Measurements from ENCODE around the gene CSNK2B.
"Not testable (repeated sequence)": the region's sequence is repeated elsewhere in the genome, so short reads cannot be mapped to it uniquely, and the experiment has no call there.

CSNK2B gene

GRCh38 chr6:31708224-31708623, 42.3 kb downstream of the CSNK2B start:
- H3K27ac ChIP-seq (ENCODE audit: low read depth, low read length): no peak overlapping the region
- no peak overlapping the region for H3K9ac ChIP-seq (ENCODE audit: low read length)
- H3K4me3 ChIP-seq (ENCODE audit: low read depth, low read length): no peak overlapping the region
- no peaks in the 10 kb centered on the region for H3K27me3 ChIP-seq (ENCODE audit: control insufficient read depth, insufficient read depth, low read length)
- no peaks in the 10 kb centered on the region for H3K36me3 ChIP-seq (ENCODE audit: control insufficient read depth, insufficient read depth, low read length)
- peaks cover 14% of the 10 kb centered on the region; the same call in 1 of the 2 replicates for H3K4me1 ChIP-seq (ENCODE audit: control insufficient read depth, insufficient read depth, low read length)
- H3K9me3 ChIP-seq (ENCODE audit: control insufficient read depth, insufficient read depth, low read depth, low read length): no peaks in the 10 kb centered on the region

GRCh38 chr6:31709157-31709556, 43.3 kb downstream of the CSNK2B start:
- H3K27ac ChIP-seq (ENCODE audit: low read depth, low read length); H3K4me3 ChIP-seq (ENCODE audit: low read depth, low read length); H3K27me3 ChIP-seq (ENCODE audit: control insufficient read depth, insufficient read depth, low read length); H3K36me3 ChIP-seq (ENCODE audit: control insufficient read depth, insufficient read depth, low read length); H3K9me3 ChIP-seq (ENCODE audit: control insufficient read depth, insufficient read depth, low read depth, low read length); H3K9ac ChIP-seq (ENCODE audit: low read length): not testable (repeated sequence)
- H3K4me1 ChIP-seq (ENCODE audit: control insufficient read depth, insufficient read depth, low read length): peaks cover 23% of the 10 kb centered on the region

- Histone ChIP-seq H3K27me3 (ENCODE audit: control insufficient read depth, insufficient read depth, low read length) (no peaks in the 10 kb centered on the region), H3K9ac (ENCODE audit: low read length) (no peak overlapping the region), H3K9me3 (ENCODE audit: control insufficient read depth, insufficient read depth, low read depth, low read length) (no peaks in the 10 kb centered on the region), H3K4me1 (ENCODE audit: control insufficient read depth, insufficient read depth, low read length) (peaks cover 39% of the 10 kb centered on the region), H3K36me3 (ENCODE audit: control insufficient read depth, insufficient read depth, low read length) (no peaks in the 10 kb centered on the region), H3K27ac (ENCODE audit: low read depth, low read length) (no peak overlapping the region), H3K4me3 (ENCODE audit: low read depth, low read length) (no peak overlapping the region)
These were observed 44.8 kb downstream of the CSNK2B start for GRCh38 chr6:31710523-31711219.

GRCh38 chr6:31711233-31711632, 45.4 kb downstream of the CSNK2B start:
- Histone ChIP-seq H3K36me3 (ENCODE audit: control insufficient read depth, insufficient read depth, low read length) (no peaks in the 10 kb centered on the region), H3K27ac (ENCODE audit: low read depth, low read length) (no peak overlapping the region), H3K9me3 (ENCODE audit: control insufficient read depth, insufficient read depth, low read depth, low read length) (no peaks in the 10 kb centered on the region), H3K27me3 (ENCODE audit: control insufficient read depth, insufficient read depth, low read length) (no peaks in the 10 kb centered on the region), H3K9ac (ENCODE audit: low read length) (no peak overlapping the region), H3K4me3 (ENCODE audit: low read depth, low read length) (no peak overlapping the region), H3K4me1 (ENCODE audit: control insufficient read depth, insufficient read depth, low read length) (peaks cover 39% of the 10 kb centered on the region)

- no peak overlapping the region for H3K27ac ChIP-seq (ENCODE audit: low read depth, low read length)
- no peaks in the 10 kb centered on the region for H3K27me3 ChIP-seq (ENCODE audit: control insufficient read depth, insufficient read depth, low read length)
- H3K4me3 ChIP-seq (ENCODE audit: low read depth, low read length): no peak overlapping the region
- peaks cover 40% of the 10 kb centered on the region for H3K4me1 ChIP-seq (ENCODE audit: control insufficient read depth, insufficient read depth, low read length)
- H3K36me3 ChIP-seq (ENCODE audit: control insufficient read depth, insufficient read depth, low read length): no peaks in the 10 kb centered on the region
- H3K9me3 ChIP-seq (ENCODE audit: control insufficient read depth, insufficient read depth, low read depth, low read length): no peaks in the 10 kb centered on the region
- no peak overlapping the region for H3K9ac ChIP-seq (ENCODE audit: low read length)
These were observed 46.4 kb downstream of the CSNK2B start for GRCh38 chr6:31712296-31712695.

- Histone ChIP-seq H3K36me3 (ENCODE audit: control insufficient read depth, insufficient read depth, low read length) (no peaks in the 10 kb centered on the region), H3K9me3 (ENCODE audit: control insufficient read depth, insufficient read depth, low read depth, low read length) (no peaks in the 10 kb centered on the region), H3K27ac (ENCODE audit: low read depth, low read length) (peak overlapping the region; percentile 51; the same call in 1 of the 2 replicates), H3K4me3 (ENCODE audit: low read depth, low read length) (no peak overlapping the region; the same call in 1 of the 2 replicates), H3K4me1 (ENCODE audit: control insufficient read depth, insufficient read depth, low read length) (peaks cover 52% of the 10 kb centered on the region), H3K9ac (ENCODE audit: low read length) (peak overlapping the region; percentile 27), H3K27me3 (ENCODE audit: control insufficient read depth, insufficient read depth, low read length) (no peaks in the 10 kb centered on the region)
These were observed 47.6 kb downstream of the CSNK2B start for GRCh38 chr6:31713465-31713864.

GRCh38 chr6:31713991-31714684, 48.3 kb downstream of the CSNK2B start:
- H3K9ac ChIP-seq (ENCODE audit: low read length): peak overlapping the region; percentile 27
- H3K36me3 ChIP-seq (ENCODE audit: control insufficient read depth, insufficient read depth, low read length): no peaks in the 10 kb centered on the region
- H3K4me3 ChIP-seq (ENCODE audit: low read depth, low read length): no peak overlapping the region; the same call in 1 of the 2 replicates
- no peaks in the 10 kb centered on the region for H3K27me3 ChIP-seq (ENCODE audit: control insufficient read depth, insufficient read depth, low read length)
- no peaks in the 10 kb centered on the region for H3K9me3 ChIP-seq (ENCODE audit: control insufficient read depth, insufficient read depth, low read depth, low read length)
- H3K27ac ChIP-seq (ENCODE audit: low read depth, low read length): peak overlapping the region; percentile 51; the same call in 1 of the 2 replicates
- peaks cover 59% of the 10 kb centered on the region for H3K4me1 ChIP-seq (ENCODE audit: control insufficient read depth, insufficient read depth, low read length)

GRCh38 chr6:31715022-31715958, 49.4 kb downstream of the CSNK2B start, which contains the start of gene LY6G6D:
Gene LY6G6D, plus strand, starts transcription at chr6:31715348. Its CDS starts 8 bp downstream, at chr6:31715356.
- Histone ChIP-seq H3K9me3 (ENCODE audit: control insufficient read depth, insufficient read depth, low read depth, low read length) (no peaks in the 10 kb centered on the region), H3K27ac (ENCODE audit: low read depth, low read length) (peak within 1 kb of the TSS; percentile 51; the same call in 1 of the 2 replicates), H3K27me3 (ENCODE audit: control insufficient read depth, insufficient read depth, low read length) (no peaks in the 10 kb centered on the region), H3K9ac (ENCODE audit: low read length) (no peak within 1 kb of the TSS), H3K4me3 (ENCODE audit: low read depth, low read length) (no peak within 1 kb of the TSS), H3K36me3 (ENCODE audit: control insufficient read depth, insufficient read depth, low read length) (no peaks in the 10 kb centered on the region), H3K4me1 (ENCODE audit: control insufficient read depth, insufficient read depth, low read length) (peaks cover 59% of the 10 kb centered on the region)

- Histone ChIP-seq H3K4me1 (ENCODE audit: control insufficient read depth, insufficient read depth, low read length) (peaks cover 47% of the 10 kb centered on the region), H3K9me3 (ENCODE audit: control insufficient read depth, insufficient read depth, low read depth, low read length) (no peaks in the 10 kb centered on the region), H3K9ac (ENCODE audit: low read length) (no peak overlapping the region), H3K27ac (ENCODE audit: low read depth, low read length) (no peak overlapping the region), H3K36me3 (ENCODE audit: control insufficient read depth, insufficient read depth, low read length) (no peaks in the 10 kb centered on the region), H3K27me3 (ENCODE audit: control insufficient read depth, insufficient read depth, low read length) (no peaks in the 10 kb centered on the region), H3K4me3 (ENCODE audit: low read depth, low read length) (no peak overlapping the region)
These were observed 51.8 kb downstream of the CSNK2B start for GRCh38 chr6:31717499-31718222.

GRCh38 chr6:31718265-31718664, 52.4 kb downstream of the CSNK2B start:
- Histone ChIP-seq H3K4me1 (ENCODE audit: control insufficient read depth, insufficient read depth, low read length) (peaks cover 45% of the 10 kb centered on the region), H3K27ac (ENCODE audit: low read depth, low read length) (no peak overlapping the region), H3K4me3 (ENCODE audit: low read depth, low read length) (no peak overlapping the region), H3K9me3 (ENCODE audit: control insufficient read depth, insufficient read depth, low read depth, low read length) (no peaks in the 10 kb centered on the region), H3K27me3 (ENCODE audit: control insufficient read depth, insufficient read depth, low read length) (no peaks in the 10 kb centered on the region), H3K9ac (ENCODE audit: low read length) (no peak overlapping the region), H3K36me3 (ENCODE audit: control insufficient read depth, insufficient read depth, low read length) (no peaks in the 10 kb centered on the region)

All from HUES6 (cell line).